HG03378 (cell line): Measurements from ENCODE around the gene TMEM59L.
A peak's percentile ranks its signal among the peaks of the same experiment; 100 is the strongest.

ENCODE experiments used
- ATAC-seq: cut with Tn5 transposase; IDR thresholded peaks from one replicate; pipeline ENCODE4 v1.9.1; 2021; ENCODE audit warnings: mild to moderate bottlenecking, moderate library complexity; ENCODE audit not compliant: unreplicated experiment

Gene TMEM59L

DNA sequence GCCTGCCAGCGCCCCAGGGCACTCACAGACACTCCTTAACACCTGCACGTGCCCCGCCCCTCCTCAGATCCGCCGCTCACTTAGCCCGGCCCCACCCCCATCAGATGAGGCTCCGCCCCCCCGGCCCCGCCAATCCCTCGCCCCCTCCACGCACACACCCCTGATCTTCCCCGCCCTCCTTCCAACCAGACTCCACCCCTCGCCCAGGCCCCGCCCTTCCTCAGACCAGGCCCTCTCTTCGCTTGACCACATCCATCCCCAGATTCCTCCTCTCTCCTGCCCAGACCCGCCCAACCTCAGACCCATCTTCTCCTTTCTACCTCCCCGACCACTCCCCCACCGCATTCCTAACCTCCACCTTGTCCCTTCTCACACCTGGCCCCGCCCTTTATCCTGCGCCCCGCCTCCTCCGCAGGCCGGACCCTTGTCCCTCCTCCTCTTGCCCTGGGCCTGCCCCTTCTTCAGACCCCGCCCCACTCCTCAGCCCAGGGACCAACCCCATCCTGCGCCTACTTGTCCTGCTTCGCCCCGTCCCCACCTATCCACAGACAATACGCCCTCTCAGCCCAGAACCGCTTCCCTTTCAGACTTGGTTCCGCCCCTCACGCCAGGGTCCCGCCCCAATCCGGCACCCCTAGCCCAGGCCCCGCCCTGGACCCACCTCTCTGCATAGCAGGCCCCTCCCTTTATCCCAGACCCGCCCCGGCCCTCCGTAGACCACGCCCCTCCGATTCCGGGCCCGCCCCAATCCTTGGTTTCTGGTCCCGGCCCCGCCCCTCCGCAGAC lies 23.7 kb downstream of the TMEM59L start:
- peak; percentile 76 for ATAC-seq

DNA sequence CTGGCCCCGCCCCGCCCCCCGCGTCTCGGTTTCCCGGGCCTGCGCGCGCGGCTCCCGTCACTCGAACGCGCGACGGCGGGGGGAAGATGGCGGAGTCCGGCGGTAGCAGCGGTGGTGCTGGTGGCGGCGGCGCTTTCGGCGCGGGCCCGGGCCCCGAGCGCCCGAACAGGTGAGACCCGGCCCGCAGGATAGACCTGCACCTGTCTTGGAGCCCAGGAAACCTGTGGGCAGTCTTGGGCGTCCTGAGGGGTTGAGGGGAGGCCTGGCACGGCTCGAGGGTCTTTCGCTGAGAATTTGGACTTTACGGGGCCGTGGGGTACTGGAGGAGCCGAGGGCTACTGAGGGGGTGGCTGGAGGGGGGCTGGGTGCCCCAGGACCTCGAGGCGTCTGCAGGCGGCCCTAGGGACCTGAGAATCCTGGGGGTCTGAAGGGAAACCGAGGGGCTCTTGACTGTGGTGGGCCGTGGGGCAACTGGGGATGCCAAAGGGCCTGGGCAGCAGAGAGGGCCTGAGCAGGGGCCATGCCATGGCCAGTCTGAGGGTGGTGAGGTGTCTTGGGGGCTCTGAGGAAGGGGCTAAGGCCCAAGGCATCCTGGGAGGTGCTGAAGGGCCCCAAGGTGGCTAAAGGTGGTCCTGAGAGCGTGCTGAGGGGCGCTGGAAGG lies 24.4 kb downstream of the TMEM59L start, which contains the start of gene KLHL26:
KLHL26 (plus strand) TSS at position 60 of the 661 bp plus-strand sequence; CDS start at position 87, 27 bp downstream.
- no peak for ATAC-seq

DNA sequence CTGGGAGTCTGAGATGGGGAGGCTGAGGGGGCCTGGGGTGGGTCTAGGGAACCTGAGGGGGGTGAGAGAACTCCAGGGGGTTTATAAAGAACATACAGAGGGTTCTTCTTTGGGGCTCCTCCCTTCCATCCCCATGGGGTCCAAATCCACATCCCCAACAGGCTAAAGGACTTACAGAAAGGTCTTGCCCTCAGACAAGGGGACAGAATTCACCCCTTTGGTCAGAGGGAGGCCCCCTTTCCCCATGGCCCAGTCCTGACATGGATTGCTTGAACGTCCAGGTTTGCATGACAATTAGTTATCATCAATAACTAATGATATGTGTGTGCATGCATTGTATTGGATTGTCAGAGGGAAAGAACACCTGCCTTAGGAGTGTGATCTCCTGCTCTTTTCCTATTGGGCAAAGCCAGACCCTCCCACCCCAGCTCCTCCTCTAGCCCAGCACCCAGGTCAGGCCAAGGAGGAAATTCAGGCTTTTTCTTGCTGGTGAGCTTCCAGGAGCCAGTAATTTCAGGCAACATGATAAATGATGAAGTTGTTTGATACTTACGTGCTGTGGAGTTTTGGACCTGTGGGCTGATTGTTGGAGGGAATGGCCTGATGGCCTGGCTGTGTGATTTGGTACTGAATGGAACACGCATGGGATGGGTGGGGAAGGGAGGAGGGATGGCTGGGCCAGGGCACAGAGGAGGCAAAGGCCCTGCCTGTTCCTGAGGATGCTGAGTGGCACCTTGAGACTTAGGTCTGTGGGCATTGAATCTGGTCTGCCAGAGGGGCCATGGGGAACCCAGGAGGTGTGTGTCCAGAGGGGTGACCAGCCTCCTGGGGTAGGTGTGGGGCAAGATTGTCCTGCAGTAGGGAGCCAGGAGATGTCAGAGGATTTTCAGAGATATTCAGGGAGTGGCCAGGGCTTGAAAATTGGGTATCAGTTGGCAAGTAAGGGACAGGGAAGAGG lies 25.3 kb downstream of the TMEM59L start:
- no peak for ATAC-seq

DNA sequence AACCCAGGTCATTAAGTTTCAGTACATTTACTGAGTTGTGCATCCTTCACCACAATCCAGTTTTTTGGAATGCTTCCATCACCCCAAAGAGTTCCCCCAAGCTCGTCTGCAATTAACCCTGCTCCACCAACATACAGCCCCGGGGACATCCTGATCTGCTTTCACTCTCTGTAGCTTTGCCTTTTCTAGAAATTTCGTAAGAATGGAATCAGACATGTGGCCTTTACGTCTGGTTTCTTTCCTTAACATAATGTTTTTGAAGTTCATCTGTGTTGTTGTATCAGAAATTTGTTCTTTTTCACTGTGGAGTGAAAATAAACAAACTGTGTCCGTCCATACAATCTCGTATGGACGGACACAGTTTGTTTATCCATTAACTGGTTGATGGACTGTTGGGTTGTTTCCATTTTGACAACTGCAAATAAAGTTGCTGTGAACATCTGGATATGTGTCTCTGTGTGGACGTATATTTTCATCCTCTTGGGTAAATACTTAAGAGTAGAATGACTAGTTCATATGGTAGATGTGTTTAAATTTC lies 27.1 kb downstream of the TMEM59L start:
- no peak for ATAC-seq

DNA sequence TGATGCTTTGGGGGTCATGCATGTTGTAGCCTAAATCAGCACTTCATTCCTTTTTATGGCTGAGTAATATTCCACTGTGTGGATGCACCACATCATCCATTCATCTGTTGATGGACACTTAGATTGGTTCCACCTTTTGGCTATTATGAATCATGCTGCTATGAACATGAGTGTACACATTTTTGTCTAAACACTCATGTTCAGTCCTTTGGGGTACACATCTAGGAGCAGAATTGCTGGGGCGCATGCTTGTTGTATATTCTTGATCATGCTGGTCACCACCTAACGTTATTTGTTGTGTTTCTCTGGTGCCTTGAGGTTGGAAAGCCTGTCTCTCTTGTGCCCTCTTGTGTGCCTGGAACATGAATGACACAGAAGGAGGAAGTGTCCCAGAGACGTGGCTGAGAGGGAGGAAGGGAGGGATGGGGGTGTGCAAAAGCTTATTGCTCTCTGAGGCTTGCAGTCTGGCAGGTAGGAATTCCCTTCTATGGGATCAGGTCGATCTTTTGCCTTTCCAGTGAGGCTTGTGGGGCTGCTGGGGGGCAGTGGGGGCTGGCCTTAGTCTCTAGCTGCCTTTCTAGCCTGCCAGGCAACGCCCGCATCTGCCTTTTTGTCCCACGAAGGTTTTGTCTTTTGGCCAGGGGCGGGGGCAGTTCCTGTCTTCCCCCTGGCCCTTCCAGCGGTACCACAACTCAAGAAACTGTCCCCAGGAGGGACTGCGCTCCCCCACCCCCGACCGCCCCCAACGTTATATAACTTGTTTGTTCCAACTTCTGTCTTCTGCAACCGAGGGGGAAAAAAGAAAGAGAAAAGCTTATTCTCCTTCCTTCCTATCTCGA lies 31.7 kb downstream of the TMEM59L start:
- no peak for ATAC-seq

DNA sequence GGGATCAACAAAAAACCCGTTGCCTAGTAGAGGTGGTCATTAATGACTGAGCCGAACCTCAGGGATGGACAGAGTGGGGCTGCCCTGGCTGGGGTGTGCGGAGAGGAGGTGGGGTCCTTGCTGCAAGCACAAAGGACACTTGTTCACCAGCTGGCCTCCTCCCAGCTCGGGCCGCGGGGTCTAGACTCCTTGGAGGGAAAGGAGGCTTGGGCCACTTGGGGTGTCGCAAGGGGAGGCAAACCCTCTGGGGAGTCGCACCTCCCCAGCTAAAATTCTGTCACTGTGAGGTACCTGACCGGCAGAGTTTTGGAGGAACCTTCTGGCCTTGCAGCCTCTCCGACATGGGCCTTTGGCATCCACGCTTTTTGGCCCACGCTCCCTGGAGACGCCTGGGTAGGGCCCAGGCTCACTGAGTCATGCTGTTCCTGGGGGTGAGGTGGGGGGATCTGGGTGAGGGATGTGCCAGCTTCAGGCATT lies 32.4 kb downstream of the TMEM59L start:
- ATAC-seq: no peak

DNA sequence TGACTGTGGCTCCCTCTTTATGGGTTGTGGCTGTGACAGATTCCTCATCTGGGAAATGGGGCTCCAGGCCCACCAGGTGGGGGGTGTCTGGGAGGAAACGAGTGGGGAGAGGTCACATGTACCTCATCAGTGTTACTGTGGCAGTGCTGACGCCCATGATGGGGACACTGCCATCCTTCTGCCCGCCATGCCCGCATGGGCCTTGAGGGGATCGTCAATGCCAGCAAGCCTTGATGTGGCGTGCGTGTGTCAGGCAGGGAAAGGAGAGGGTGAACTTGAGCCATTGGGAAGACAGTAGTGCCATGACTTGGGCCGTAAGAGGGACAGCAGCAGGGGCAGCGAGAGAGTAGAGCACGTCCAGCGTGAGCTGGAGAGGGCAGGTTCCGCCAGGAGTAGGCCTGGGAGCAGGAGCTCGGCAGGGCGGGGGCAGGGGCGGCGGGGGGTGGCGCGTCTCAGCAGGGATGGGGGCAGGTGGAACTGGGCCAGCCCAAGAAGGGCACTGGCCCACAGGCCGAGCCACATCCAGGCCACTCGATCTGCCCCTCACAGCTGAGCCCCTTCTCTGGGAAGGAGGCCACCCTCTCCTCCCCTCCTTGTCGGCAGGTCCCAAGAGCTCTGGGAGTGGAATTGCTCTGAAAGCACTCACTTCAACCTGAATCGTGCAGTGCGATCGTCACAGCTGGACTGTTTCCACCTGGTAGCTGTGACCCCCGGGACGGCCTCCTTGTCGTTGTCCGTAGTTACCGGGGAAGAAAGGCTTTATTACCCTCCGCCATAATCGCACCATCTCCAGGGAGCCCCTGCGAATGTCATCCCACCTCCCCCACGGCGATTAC lies 34.1 kb downstream of the TMEM59L start:
- no peak for ATAC-seq

DNA sequence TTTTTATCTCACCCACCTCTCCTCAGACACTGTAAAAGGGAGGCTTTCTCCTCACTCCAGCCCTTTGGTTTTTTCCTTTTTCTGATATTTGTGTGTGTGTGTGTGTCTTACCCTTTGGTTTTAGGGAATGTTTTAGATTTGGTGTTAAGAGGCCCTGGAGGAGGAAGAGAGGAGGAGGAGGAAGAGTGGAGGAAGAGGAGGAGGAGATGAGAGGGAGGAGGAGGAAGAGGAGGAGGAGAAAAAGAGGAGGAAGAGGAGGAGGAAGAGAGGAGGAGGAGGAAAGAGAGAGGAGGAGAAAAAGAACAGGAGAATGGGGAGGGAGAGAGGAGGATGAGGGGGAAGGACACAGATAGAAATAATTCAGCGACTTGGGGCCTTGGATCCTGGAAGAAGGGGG lies 34.7 kb downstream of the TMEM59L start:
- no peak for ATAC-seq

DNA sequence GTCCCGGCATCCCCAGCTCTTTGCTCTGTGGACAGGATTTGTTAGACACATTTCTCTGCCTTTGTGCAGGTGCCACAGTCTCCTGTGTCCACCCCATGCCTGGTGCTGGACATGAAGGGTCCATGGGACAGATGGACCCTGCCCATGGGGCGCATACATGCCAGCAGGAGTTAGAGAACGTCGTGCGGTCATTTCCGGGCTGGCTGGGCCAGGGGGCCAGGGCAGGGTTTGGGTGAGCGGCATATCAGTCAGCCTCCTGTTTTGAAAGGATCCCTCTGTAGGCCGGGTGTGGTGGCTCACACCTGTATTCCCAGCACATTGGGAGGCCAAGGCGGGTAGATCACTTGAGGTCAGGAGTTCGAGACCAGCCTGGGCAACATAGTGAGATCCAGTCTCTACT lies 35.1 kb downstream of the TMEM59L start:
- no peak for ATAC-seq

DNA sequence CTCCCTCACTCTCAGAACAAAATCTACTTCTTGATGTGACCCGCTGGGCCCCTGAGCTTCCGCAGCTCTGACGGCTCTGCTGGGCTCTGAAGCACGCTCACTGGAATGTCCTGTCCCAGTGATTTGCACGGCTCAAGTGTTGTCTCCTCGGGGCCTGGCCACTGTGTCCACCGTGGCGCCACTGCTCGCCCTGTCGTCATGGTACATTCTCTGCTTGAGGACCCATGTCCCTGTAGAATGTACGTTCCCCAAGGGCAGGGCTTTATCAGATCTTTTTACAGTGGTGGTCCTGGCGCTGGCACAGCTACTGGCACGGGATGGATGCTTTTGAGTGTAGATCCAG lies 36.3 kb downstream of the TMEM59L start:
- no peak for ATAC-seq

DNA sequence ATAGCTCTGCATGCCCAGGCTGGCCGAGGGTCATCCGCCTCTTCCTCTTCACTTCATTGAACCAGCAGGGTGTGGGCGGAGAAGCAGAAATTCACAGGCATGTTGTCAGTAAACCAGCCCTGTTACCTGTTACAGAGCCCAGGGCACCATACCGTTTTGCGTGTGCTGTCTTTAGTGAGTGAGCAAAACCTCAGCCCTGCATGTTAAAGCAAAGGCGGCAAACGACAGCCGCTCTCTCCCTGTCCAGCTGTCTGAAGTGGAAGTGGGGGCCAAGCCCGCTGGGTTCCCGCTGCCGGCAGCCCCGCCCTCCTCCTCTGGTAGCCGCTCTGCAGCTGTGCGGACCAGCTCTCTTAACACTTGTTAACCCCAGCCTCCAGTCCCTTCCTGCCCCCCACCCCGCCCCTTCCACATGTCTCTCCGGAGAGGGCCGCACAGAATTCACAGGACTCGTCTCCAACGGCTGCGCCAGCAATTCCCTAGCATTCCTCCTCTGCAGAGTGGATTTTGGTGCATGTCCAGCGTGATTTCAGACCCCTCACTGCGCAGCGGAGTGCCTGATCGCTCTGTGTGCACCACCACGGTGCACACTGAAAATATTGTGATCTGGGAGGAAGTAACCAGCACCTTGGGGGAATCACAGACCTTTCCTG lies 36.8 kb downstream of the TMEM59L start:
- ATAC-seq: no peak

DNA sequence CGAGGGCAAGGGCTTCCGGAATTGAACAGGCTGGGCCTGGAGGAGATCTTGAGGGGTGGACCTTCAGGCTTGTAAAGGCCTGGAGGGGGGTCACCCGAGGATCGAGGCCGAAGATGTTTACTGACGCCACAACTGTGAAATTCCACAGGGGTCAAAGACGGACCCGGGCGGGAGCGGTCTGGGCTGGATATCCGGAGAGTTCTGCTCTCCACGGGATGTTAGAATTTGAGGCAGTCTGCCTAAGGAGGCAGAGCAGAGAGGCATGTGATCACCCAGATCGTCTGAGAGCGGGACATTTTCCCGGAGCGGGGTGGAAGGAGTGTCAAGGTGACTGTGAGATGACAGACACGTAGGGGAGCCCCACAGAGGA lies 37.3 kb downstream of the TMEM59L start:
- ATAC-seq: no peak

DNA sequence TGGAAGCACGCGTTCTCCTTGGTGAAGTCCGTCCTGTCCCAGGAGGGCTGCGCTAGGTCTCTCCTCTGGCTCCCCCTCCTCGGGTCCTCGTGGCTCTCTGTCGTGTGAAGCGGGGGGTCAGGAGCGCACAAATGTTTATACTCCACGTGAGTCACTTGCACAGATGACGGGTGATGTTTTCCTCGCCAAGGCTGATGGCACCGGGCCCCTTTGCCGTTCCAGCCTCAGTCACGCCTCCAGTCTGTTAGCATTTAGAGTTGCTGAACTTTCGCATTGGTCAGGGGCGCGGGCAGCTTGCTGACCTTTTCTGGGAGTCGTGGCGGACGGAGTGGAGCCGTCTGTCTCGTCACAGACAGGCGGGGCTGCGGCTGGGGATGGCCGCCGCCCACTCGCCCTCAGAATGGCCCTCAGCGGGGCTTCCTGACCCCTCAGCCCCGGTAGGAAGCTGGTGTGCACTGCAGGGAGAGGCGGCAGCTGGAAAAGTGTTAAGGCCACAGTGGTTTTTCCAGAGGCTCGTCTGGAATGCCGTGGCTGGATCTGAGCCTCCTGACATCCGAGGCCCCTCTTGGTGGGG lies 37.9 kb downstream of the TMEM59L start:
- no peak for ATAC-seq

DNA sequence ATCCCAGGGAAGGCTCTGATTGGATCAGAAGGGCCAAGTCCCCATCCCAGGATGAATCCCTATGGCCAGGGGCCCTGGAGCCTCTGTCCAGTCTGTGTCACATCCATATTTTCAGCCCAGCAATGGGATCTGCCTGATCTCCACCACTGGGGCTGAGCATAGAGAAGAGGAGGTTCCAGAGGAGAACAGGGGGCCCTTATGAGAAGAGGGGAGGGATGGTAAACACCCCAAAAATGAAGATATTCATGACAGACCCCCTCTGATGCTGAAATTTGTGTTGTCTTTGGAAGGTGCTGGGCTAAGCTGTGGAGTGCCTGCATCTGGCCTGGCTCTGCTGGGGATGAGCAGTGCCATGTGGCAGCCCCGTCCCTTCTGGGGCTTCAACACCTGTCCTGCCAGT lies 38.6 kb downstream of the TMEM59L start:
- no peak for ATAC-seq

DNA sequence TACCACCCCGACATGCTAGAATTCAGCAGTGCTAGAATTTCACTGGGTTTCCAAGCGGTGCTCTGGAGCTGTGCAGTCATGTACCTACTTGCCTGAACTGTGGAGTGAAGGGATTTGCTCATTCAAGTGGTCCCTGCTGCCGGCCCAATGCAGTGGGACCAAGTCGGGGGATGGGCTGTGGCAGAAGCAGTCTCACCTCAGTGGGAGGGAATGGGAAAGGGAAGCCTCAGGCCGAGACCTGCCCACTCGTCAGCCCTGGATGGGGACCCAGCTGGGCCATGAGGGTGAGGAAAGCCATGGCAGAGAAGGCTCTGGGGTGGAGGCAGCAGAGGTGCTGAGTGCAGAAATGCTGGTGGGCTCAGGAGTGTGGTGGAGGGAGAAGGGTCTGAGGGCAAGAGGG lies 39.1 kb downstream of the TMEM59L start:
- ATAC-seq: no peak

DNA sequence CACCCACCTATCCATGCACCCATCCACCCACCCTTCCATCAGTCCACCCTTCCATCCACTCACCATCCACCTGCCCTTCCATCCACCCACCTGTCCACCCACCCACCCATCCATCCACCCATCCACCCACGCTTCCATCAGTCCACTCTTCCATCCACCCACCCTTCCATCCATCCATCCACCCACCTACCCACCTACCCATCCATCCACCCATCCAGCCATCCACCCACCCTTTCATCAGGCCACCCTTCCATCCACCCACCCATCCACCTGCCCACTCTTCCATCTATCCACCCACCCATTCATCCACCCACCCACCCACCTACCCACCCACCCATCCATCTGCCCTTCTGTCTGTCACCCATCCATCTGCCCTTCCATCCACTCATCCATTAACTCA lies 41.2 kb downstream of the TMEM59L start:
- ATAC-seq: no peak

DNA sequence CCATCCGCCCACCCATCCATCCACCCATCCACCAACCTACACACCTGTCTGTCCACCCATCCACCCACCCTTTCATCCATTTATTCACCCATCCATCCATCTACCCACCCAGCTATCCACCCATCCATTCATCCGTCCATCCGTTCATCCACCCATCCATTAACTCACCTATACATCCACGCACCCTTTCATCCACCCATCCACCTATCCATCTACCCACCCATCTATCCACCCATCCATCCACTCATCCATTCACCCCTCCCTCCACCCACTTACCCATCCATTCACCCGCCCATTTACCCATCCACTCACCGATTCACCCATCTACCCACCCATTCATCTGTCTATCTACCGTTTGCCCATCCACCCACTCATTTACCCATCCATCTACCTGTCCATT lies 41.8 kb downstream of the TMEM59L start:
- no peak for ATAC-seq

DNA sequence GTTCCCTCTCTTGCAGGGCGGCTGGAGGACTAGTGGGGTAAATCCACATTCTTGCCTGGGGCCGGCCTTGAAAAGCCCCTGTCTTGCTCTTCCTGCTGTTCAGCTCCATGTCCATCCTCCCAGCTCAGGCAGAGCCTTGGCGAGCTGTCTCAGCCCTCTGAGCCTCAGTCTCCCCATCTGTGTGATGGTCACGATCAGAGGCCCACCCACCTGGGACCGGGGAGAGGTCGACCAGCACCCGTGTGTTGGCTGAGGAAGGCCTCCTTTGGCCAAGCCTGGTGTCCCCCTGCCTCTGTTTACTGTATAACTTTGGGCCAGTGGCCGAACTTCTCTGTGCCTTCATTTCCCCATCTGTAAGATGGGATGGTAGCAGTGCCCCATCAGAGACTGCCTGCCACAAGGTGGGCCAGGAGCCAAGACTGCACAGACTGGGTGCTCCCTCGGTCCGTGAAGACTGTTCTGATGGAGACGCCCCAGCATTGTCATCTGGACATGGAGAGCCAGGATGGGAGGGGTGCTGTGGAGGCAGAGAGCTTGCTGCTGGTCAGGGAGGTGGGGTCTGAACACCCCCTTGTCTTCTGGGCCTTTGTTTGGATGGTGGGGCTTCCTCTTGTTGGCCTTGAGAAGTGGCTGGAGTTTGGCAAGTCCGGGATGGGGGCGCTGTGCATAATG lies 42.6 kb downstream of the TMEM59L start:
- ATAC-seq: no peak
